GM18507 (cell line): ENCODE measurements around the gene RPN1.
A peak's percentile ranks its signal among the peaks of the same experiment; 100 is the strongest.
"Not testable (repeated sequence)": the region's sequence is repeated elsewhere in the genome, so short reads cannot be mapped to it uniquely, and the experiment has no call there.

Experiments used
- DNase-seq: peaks from one replicate; pipeline ENCODE4 v3.0.0; 2011; ENCODE audit warnings: low read depth; ENCODE audit not compliant: insufficient read length; ENCODE audit errors: extremely low spot score
- FAIRE-seq: peaks from 2 replicates; lab custom pipeline; 2011; peaks lifted over from hg19 to GRCh38; lab: Jason Lieb, UNC

Gene RPN1

DNA sequence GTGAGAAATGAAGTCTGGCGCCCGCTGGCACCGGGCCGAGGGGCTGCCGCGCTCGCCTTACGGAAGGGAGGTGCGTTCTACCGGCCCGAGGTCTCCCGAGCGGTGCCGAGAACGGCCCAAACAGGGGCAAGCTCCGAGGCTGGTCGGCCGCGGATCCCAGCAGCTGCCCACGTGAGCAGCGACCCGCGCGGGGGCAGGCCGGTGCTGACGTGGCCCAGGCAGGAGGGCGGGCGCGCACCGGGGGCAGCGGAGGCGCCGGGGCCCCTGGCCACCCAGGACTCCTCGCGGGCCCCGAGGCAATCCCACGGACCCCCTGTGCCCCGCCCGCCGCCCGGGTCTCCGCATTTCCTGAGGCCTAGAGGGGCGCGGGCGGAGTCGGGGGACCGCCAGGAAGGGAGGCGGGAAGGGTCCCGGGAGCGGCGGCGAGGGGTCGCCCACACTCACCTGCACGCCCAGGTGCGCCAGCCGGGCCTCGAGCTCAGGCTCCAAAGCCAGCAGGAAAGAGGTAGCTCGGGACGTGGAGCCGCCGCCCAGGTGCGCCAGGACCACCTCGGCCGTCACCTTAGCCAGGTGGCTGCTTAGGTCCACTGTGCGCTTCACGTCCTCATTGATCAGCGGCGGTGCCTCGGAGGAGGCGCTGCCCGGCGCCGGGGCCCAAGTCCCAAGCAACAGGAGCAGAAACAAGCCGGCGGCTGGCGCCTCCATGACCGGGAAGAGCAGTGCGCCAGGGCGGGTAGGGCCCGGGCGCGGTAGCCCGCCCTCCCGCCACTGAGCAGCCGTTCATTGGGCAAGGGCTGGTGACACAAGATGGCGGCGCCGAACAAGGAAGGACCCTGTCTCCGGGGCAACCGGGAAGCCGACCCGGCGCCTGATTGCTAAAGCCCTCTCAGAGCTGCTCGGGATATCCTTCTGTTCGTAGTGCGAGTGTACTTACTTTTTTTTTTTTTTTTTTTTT lies at the start of gene RPN1:
Gene RPN1 (minus strand): TSS at position 723 of the 955 bp plus-strand sequence. CDS start 18 bp downstream, at position 705.
- DNase-seq = peak; percentile 83
- peak; percentile 88 for FAIRE-seq

DNA sequence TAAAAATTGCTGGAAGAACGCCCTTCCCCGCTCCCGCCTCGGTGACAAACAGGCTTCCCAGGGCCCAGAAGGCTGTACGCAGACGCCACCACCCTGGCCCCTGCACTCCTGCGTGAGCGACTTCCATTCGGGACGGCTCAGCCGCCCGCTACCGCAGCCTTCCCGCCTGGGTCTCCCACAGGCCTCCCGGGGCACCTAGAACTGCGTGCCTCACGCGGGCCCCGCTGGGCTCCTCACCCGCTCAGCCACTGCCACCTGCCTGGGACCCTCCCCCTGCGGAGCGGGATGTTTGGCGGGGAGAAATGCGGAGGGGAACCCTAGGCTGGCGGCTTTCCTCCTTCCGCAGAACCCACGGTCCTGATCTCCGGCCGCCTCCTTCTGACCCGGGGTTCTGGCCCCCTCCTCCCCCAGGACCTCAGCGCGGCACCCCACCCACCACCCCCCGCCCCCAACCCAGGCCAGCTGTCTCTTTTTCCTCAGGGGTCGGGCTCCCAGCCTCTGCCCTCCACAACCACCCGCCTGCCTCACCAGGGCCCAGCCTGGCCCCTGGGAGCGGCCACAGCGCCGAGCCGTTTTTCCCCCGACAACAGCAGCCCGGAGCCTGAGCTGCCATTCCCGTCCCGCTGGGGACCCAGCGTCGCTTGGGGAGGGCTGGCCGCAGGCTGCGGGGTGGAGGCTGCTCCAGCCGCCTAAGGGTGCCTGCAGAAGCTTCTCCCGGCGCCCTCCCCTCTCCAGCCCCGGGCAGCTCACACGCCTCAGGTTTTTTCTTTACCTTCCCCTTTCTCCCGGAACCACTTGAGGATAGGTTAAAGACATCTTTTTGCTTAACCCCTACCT lies 47.8 kb upstream of the RPN1 start:
- FAIRE-seq (no peak), DNase-seq (no peak)

DNA sequence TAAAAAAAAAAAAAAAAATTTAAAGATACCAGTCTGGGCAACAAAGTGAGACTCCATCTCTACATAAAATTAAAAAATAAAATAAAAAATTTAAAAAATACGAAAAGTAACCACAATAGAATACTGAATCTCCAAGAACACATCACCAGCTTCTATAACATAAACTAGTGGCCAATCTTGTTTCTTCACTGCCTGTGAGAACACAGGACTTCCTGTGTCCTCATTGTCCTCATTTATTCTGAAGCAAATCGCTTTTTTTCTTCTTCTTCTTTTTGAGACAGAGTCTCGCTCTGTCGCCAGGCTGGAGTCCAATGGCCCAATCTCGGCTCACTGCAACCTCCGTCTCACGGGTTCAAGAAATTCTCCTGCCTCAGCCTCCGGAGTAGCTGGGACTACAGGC lies 46.7 kb upstream of the RPN1 start:
- FAIRE-seq = no peak
- DNase-seq = no peak

DNA sequence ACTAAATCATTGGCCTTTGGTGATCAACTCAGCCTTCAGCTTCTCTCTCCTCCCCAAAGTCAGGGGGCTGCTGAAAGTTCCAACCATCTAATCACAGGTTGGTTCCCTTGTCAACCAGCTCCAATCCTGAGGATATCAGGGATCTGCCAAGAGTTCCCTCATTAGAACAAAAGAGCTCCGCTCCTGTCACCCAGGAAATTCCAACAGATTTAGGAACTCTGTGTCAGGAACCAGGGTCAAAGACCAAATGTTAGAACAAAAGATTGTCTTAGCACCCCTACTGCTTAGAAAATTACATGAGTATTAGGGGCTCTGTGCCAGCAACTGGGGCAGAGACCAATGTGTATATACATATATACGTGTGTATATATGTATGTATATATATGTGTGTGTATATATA lies 43.1 kb upstream of the RPN1 start:
- no peak for FAIRE-seq

DNA sequence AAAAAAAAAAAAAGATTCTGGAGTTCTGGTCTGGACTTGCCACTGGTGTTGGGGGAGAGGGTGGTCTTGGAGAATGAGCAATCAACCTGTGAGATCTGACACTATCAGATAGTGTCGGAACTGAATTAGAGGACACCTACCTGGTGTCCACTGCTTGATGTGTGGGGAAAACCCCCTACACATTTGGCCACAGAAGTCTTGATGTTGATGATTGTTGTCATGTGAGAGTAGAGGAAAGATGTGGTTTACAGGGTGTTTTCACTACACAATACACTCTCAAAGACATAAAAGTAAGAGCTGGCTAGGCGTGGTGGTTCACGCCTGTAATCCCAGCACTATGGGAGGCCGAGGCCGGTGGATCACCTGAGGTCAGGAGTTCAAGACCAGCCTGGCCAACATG lies 38.4 kb upstream of the RPN1 start:
- no peak for FAIRE-seq
- DNase-seq = no peak

More for the DNA sequence above, 43.1 kb upstream of the RPN1 start:
- no peak for DNase-seq

DNA sequence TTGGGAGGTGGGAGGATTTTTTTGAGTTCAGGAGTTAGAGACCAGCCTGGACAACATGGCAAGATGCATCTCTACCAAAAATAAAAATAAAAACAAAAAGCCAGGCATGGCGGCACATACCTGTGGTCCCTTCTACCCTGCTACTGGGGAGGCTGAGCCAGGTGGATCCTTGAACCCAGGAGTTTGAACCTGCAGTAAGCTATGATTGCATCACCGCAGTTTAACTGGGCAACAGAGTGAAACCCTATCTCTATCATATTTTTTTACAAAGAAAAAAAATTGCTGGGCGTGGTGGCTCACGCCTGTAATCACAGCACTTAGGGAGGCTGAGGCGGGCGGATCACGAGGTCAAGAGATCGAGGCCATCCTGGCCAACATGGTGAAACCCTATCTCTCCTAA lies 35.8 kb upstream of the RPN1 start:
- no peak for DNase-seq
- FAIRE-seq = no peak

DNA sequence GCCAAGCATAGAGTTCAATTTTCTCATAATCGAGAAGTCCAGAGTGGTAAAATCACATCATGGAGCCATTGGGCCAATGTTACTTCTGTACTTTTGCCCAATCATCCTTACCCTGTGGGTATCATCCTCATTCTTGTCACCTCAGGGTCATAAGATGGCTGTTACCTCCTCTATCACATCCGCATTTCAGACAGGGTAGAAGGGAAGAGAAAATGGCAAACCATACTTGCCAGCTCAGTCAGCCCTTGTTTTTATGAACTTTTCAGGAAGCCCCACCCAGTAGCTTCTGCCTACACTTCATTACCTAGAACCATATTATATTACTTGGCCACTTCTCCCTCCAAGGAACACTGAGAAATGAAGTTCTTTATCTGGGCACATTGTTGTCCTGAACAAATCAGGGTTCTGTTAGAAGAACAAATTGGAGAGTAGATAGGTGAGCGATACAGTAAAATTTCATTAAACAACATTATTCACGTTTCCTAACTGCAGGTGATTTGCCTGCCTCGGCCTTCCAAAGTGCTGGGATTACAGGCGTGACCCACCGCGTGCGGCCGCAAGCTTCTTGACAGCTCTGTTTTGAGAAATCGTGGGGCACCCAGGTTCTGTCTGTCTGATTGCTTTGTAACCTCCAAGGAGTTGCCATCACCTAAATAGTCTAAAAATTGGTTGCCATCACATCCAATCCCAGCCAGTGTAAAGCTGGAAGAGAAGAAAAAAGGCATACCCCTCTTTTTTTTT lies 34.5 kb upstream of the RPN1 start:
- FAIRE-seq (no peak), DNase-seq (no peak)

DNA sequence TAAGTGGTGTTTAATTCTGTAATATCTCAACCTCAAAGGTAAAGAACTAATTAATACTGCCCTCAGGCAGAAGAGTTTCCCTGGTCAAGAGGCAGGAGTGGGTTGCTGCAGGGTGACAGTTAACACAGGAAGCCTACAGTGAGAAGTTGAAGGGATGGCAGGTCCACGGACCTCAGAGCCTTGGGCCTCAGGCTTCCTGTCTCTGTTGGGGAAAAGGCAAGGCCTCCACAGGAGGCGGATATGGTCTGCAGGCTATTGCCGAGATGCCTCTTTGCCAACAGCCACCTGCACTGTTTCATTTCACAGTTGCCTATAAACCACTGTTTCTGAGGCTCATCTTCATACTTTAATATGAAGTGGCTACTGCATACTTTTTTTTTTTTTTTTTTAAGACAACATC lies 33.3 kb upstream of the RPN1 start:
- no peak for DNase-seq
- no peak for FAIRE-seq

DNA sequence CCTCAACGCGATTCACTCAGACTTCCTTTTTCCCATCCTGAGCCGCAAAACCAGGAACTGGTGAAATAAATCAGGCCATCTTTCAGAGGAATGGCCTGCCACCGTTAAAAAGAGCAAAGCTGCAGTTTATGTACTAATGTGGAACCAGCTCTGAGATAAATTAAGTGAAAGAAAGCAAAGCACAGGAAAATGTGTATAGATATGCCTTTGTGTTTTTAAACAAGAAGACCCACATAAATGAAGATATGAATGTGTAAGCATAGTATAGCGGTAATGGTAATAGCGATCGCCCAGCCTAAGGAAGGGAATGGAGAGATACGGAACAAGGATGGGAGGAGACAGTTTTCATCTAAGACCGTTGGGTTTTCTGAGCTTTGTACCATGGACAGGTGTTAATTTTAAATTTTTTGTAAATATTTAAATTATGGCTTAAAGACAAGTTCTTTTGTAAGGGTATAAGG lies 30.8 kb upstream of the RPN1 start:
- FAIRE-seq (no peak), DNase-seq (no peak)

DNA sequence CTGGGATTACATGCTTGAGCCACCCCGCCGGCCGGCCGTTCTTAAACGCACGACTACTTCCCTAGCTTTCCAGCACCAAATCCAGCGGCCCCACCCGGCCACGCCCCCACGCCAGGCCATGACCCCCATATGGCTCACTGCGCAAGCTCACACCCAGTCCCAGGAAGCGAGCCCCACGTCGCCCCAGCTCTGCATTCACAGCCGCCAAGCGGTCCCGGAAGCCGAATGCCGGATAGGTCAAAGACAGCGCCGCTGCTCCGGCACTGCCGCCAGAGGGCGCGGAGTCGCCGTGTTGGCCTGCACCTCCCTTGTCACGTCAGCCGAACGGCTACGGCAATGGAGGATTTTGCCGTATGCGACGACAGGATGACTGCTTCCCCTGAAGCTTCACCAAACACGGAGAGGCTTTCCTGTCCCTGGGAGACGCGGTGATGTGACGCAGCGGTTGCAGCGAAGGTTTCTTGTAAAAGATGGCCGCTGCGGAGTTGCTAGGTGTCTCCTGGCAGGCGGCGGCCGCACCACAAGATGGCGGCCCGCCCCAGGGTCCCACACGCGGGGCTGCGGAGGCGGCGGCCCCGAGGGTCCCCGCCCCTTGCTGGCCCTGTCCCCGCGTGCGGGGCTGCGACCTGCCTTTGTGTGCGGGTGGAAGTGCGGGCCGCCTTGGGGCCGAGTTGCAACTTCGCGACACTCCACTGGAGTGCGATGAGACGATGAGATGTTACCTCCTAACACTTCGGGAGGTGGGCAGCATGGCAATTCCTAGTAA lies 30.2 kb upstream of the RPN1 start:
- FAIRE-seq (peak; percentile 96), DNase-seq (peak; percentile 91)

DNA sequence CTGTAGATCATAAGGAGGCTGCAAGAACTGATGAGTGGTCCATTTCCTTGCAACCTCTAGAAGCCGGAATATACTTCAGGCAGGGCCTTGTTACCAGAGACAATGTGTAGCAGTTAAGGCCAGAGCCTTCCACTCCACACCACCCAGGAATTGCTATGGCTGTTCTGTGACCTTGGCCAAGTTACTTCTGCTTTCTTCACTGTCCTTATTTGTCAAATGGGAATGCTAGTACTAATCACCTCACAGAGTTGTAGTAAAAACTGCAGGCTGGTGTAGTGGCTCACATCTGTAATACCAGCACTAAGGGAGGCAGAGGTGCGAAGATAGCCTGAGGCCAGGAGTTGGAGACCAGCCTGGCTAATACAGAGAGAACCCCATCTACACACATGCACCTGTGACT lies 28.7 kb upstream of the RPN1 start:
- no peak for FAIRE-seq
- no peak for DNase-seq

DNA sequence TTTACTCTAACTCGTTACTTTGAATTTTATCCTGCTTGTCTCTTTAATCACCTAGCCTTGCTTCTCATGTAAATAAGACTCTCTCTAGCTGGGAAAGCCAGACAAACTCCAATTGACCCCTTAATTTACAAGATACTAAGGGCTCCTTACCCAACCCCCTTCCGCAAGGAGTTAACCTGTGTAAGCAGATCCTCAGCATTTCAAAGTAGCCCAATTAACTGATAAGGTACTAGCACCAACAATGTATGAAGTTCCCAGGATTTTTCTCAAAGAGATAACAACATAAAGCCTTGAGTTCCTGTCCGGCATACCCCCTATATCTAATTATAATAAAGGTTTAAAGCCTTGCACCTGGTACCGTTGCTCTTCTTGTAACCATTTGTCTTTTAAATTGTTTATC lies 25.2 kb upstream of the RPN1 start:
- DNase-seq, FAIRE-seq: not testable (repeated sequence)

DNA sequence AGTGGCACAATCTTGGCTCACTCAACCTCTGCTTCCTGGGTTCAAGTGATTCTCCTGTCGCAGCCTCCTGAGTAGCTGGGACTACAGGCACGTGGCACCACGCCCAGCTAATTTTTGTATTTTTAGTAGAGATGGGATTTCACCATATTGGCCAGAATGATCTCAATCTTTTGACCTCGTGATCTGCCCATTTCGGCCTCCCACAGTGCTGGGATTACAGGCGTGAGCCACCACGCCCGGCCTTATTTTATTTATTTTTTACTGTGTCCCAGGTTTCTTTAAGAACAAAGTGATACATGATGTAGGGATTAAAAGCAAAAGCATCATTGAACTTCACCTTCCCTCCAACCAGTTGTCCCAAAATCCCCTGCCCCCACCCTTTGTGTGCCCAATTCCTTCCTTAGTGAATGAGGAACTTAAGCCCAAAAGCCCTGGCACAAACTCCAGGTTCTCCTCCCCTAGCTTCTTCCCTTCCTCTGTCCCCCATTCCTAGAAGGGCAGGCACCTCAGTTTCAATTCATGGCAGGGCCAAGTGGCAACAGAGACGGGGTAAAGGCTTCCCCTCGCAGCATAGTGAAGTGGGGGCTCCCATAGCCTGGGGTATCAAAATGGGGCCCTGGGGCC lies 23.7 kb upstream of the RPN1 start:
- FAIRE-seq = no peak
- DNase-seq = no peak

DNA sequence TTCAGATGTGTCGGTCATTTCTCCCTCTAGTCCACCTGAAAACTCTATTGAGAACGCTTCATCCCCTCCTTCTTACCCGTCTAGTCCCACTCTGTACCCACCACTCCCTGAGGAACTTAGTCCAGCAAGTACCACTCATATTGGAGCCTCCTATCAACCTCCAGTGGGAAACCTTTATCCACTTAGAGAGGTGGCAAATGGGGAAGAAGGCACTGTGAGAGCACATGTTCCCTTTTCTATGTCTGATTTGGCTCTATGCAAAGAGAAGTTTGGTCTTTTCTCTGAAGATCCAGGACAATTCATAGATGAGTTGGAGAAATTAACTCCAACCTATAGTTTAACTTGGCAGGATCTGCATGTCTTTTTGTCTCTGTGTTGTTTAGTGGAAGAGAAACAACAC lies 17.0 kb upstream of the RPN1 start:
- FAIRE-seq = no peak
- DNase-seq = no peak

DNA sequence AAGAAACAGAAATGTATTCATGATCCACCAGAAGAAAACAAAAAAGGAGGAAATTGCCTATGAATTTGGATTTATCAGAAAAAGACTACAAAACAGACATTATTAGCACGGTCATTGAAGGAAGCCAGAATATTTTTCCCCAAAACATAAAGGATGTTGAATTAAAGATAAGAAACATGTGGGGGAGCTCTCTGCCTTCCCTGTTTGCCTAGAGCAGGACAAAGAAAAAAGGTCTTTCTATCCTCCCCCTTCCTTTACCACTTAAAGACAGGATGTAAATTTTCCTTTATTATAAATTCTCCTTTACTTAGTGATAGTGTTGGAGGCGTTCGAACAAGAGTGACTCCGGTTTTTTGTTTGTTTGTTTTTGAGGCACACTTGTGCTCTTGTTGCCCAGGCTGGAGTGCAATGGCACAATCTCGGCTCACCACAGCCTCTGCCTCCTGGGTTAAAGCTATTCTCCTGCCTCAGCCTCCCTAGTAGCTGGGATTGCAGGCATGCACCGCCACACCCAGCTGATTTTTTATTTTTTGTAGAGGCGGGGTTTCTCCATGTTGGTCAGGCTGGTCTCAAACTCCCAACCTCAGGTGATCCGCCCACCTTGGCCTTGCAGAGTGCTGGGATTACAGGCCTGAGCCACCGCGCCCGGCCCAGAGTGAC lies 14.9 kb upstream of the RPN1 start:
- no peak for DNase-seq
- FAIRE-seq = no peak

DNA sequence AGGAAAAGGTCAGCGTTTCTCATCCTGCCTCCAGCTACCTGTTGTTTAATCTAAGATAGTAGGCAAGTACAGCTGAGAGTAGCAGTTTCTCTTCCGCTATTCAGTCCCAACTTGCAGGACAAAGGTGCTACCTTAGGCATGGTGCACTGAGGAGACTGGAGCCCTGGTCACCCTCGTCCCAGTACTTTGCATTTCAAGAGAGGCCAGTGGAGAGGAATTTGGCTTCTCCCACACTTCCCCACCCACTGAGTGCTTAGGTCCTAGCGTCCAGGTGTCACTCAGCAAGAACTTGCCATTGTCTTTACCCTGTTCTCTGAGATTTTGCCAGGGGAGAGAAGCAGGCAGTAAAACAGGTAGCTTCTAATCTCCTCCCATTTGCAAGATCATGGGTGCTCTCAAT lies 12.5 kb upstream of the RPN1 start:
- DNase-seq (no peak), FAIRE-seq (no peak)

DNA sequence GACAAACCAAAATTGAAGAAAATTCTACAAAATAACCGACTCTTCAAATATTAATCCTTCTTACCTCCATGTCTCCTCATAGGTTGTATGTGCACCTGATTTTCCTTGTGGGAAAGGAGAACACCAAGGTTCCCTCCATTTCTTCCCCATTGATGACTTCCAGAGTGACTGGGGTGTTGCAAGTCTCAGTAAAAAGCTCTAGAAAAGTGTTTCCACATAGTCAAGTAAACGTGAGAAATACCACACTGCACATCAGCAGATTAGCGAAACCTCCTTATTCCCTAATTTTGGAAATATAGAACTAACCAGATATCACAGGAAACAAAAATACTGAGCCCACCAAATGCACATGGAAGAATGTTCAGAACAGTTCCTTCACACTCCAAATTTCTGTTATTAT lies 4.9 kb upstream of the RPN1 start:
- no peak for DNase-seq
- FAIRE-seq = no peak
